ENCODE measurements around the gene URI1.

DNA sequence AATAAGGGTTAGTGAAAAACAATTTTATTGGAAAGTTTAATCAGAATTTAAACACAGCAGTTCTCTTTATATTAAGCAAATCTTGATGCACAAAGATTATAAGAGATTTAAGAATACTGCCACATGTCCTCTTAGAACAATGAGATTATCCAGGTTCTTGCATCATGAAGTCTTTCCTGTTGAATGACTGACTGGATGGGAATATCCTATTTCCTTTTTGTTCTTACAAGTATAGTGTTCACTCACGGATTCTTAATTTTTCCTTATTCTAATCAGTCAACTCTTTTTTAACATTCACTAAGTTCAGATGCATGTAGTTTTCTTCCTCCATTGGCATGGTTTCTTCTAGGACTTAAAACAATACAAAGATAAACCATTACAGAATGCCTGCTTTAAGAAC, 10.1 kb downstream of the URI1 start:
- no peak for TF ChIP-seq CTCF (conservative IDR thresholded peaks at IDR 0.05)
- TF ChIP-seq EZH2 (IDR thresholded peaks at IDR 0.05; ENCODE audit: low read depth), result no peak

Data from PC-9 (cell line).